Skeletal muscle tissue (tissue), 4 donors: ENCODE measurements around the gene TPRN. TPM values are rescaled to one million over a fixed set of nuclear protein-coding genes. Genes with fewer than 3 reads are reported as not detected.

Experiments used
- H3K27ac ChIP-seq: one replicate; pipeline ENCODE4 v1.7.0; 2013; ENCODE audit warnings: mild to moderate bottlenecking, low read depth, low read length, inconsistent platforms
- H3K27me3 ChIP-seq, 3 donors: one replicate each; pipeline ENCODE4 v1.7.0; 2013; ENCODE audit warnings: low read length in 3 of 3; ENCODE audit not compliant: control insufficient read depth in 3 of 3, insufficient read depth in 3 of 3
- H3K36me3 ChIP-seq, 3 donors: one replicate each; pipeline ENCODE4 v1.7.0; 2013; ENCODE audit warnings: low read length in 3 of 3; ENCODE audit not compliant: control insufficient read depth in 3 of 3, insufficient read depth in 3 of 3
- H3K4me1 ChIP-seq, 3 donors: one replicate each; pipeline ENCODE4 v1.7.0; 2013; ENCODE audit warnings: low read length in 3 of 3, mild to moderate bottlenecking in 3 of 3; ENCODE audit not compliant: control insufficient read depth in 3 of 3, insufficient read depth in 3 of 3
- H3K4me3 ChIP-seq, 3 donors: one replicate each; pipeline ENCODE4 v1.7.0; 2013; ENCODE audit warnings: low read length in 3 of 3
- H3K9ac ChIP-seq, 3 donors: one replicate each; pipeline ENCODE4 v1.7.0; 2013; ENCODE audit warnings: low read length in 3 of 3, mild to moderate bottlenecking in 3 of 3, moderate library complexity in 2 of 3, low read depth in 1 of 3
- H3K9me3 ChIP-seq, 3 donors: one replicate each; pipeline ENCODE4 v1.7.0; 2013; ENCODE audit warnings: low read length in 3 of 3; ENCODE audit not compliant: control insufficient read depth in 3 of 3
- total RNA-seq: library from RNA; depleted of rRNA; stranded (reverse); fragments of >200 nt; gene quantifications from one replicate; pipeline ENCODE4 v1.2.3, GENCODE V29; 2014
- donor health status: Osteomylitis.

The TPRN gene
- total RNA-seq, 1 donor from 2014 or later: 2.6 TPM

DNA sequence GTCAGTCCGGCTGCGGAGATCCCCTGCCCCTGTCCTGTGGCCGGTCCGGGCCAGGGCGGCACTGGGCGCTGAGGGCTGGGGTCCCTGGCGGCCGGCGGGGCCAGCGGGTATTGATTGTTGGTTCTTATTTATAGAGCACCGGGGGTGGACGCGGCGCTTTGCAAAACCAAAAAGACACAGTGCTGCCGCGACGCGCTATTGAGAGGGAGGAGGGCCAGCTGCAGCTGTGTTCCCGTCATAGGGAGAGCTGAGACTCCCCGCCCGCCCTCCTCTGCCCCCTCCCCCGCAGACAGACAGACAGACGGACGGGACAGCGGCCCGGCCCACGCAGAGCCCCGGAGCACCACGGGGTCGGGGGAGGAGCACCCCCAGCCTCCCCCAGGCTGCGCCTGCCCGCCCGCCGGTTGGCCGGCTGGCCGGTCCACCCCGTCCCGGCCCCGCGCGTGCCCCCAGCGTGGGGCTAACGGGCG, 33.2 kb downstream of the TPRN start:
- H3K4me1 ChIP-seq: peaks cover 15 to 34% (median 19%) of the 10 kb centered on the region in 3 donors
- H3K27ac ChIP-seq: no peak overlapping the region
- H3K4me3 ChIP-seq: no peak overlapping the region
- no peaks in the 10 kb centered on the region for H3K36me3 ChIP-seq
- no peak overlapping the region for H3K9ac ChIP-seq
- H3K27me3 ChIP-seq: peaks cover 77 to 98% (median 94%) of the 10 kb centered on the region in 3 donors
- no peaks in the 10 kb centered on the region for H3K9me3 ChIP-seq

DNA sequence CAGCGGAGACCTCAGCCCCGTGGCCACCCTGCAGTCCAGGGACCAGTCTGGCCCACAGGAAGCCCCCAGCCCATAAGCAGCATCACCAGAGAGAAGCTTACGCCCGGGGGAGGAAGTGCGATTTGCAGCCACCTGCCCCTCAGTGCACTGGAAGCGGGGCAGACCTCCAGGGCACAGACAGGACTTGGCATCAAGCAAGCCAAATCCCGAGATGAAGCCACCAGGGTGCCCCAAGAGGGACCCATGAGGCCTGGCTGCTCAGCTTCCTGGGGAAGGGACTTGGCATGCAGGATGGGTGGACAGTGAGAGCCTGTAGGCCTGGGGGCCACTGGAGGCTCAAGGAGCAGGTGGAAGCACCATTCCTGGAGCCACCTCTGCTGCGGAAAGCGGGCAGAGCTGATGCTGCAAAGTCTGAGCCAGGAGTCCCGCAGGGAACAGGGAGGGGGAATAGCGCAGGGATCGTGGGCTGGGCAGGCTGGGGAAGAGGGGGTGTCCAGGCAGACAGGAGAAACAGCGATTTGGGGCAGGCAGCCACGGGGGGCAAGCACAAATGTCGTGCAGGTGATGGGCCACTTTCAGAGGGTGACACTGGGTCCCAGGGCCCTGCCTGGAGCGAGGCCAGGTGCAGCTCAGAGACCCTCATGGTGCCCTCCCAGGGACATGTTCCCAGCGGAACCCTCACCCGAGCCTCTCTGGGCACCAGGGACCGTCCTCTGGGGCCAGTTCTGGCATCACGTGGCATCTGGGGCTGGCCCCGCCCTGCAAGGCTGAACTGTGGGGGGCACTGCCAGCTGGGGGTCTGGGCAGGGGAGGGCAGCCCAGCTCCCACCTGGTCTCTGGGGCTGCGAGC, 33.9 kb downstream of the TPRN start:
- Histone ChIP-seq H3K9ac (no peak overlapping the region), H3K27me3 (peaks cover 70 to 98% (median 91%) of the 10 kb centered on the region in 3 donors), H3K4me1 (peaks cover 15 to 34% (median 21%) of the 10 kb centered on the region in 3 donors), H3K27ac (no peak overlapping the region), H3K36me3 (no peaks in the 10 kb centered on the region), H3K9me3 (no peaks in the 10 kb centered on the region), H3K4me3 (no peak overlapping the region)

GRCh38 chr9:137165250-137165836, 35.2 kb downstream of the TPRN start:
- H3K9me3 ChIP-seq: no peaks in the 10 kb centered on the region
- H3K4me3 ChIP-seq: no peak overlapping the region
- H3K4me1 ChIP-seq: peaks cover 15 to 34% (median 21%) of the 10 kb centered on the region in 3 donors
- no peak overlapping the region for H3K9ac ChIP-seq
- H3K36me3 ChIP-seq: no peaks in the 10 kb centered on the region
- H3K27me3 ChIP-seq: peaks cover 66 to 94% (median 87%) of the 10 kb centered on the region in 3 donors
- H3K27ac ChIP-seq: no peak overlapping the region

DNA sequence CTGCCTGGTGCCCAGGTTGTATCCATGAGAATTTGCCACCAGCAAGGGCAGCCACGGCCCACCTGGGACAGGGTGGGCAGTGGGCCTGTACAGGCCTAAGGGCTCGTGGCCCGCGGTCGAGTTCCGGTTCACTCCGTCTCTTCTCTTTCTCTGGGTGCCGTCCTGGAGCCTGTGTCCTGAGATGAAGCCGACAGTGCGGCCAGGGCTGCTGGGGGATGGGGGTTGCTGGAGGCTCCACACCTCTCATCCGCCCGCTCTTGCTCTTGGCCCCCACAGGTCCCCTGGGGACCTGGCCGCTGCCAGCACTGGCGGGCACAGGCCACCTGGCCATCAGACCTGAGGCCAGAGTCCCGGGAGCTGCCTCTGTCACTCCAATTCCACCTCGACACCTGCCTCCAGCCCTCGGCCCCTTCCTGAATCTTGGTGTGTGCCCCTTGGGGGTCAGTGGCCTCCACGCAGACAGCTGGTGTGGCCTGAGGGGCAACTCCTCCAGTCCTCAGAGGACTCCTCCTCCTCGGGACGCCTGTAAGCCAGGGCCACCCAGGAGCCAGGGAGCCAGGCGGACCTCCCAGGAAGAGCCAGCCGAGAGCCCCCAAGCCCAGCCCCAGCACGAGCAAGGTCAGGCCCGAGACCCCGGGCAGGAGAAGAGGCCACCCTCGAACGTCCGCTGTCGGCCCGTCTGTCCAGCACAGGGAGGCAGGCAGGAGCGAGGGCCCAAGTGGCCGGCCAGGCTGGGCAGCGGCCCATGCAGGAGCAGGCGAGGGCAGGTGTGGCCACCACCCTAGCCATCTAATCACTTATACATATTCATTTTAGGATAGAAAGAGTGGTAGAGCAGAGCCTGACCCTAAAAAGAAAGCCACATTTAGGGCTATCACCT, 35.9 kb downstream of the TPRN start:
- H3K4me3 ChIP-seq: no peak overlapping the region
- peaks cover 66 to 94% (median 86%) of the 10 kb centered on the region in 3 donors for H3K27me3 ChIP-seq
- H3K36me3 ChIP-seq: no peaks in the 10 kb centered on the region
- no peaks in the 10 kb centered on the region for H3K9me3 ChIP-seq
- no peak overlapping the region for H3K27ac ChIP-seq
- peaks cover 13 to 27% (median 19%) of the 10 kb centered on the region in 3 donors for H3K4me1 ChIP-seq
- H3K9ac ChIP-seq: no peak overlapping the region

DNA sequence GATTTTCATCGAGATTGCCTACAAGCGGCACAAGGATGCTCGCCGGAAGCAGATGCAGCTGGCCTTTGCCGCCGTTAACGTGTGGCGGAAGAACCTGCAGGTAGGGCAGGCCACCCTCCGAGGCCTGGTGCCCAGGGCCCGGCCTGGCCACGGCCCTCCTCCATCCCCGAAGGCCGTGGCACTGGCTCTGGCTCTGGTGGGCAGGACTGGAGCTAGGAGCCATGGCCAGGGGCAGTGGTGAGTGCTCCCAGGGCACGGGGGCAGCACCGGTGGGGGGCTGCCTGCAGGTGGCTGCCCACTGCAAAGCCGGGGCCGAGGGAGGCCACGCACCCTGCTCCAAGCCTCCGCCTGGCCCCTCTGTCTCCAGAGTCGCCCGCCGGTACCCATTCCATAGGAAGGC, 36.7 kb downstream of the TPRN start:
- H3K9ac ChIP-seq: no peak overlapping the region
- no peak overlapping the region for H3K27ac ChIP-seq
- H3K36me3 ChIP-seq: no peaks in the 10 kb centered on the region
- H3K4me1 ChIP-seq: peaks cover 5 to 19% (median 13%) of the 10 kb centered on the region in 3 donors
- peaks cover 67 to 92% (median 86%) of the 10 kb centered on the region in 3 donors for H3K27me3 ChIP-seq
- H3K4me3 ChIP-seq: no peak overlapping the region
- H3K9me3 ChIP-seq: no peaks in the 10 kb centered on the region

DNA sequence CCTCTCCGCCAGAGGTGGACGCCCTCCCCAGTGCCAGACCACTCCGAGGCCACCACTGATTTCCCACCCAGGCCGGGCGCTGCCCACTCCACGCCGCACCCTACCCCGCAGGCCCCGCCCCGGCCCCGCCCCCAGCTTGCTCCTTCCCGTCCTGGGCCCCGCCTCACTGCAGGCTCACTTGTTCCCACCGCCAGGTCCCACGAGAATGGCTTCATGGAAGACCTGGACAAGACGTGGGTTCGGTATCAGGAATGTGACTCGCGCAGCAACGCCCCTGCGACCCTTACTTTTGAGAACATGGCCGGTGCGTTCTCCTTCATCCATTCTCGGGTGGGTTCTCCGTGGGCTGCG, 37.2 kb downstream of the TPRN start:
- Histone ChIP-seq H3K27ac (no peak overlapping the region), H3K9ac (no peak overlapping the region), H3K4me3 (no peak overlapping the region), H3K4me1 (peaks cover 3 to 16% (median 9%) of the 10 kb centered on the region in 3 donors), H3K27me3 (peaks cover 71 to 92% (median 85%) of the 10 kb centered on the region in 3 donors), H3K9me3 (no peaks in the 10 kb centered on the region), H3K36me3 (no peaks in the 10 kb centered on the region)

DNA sequence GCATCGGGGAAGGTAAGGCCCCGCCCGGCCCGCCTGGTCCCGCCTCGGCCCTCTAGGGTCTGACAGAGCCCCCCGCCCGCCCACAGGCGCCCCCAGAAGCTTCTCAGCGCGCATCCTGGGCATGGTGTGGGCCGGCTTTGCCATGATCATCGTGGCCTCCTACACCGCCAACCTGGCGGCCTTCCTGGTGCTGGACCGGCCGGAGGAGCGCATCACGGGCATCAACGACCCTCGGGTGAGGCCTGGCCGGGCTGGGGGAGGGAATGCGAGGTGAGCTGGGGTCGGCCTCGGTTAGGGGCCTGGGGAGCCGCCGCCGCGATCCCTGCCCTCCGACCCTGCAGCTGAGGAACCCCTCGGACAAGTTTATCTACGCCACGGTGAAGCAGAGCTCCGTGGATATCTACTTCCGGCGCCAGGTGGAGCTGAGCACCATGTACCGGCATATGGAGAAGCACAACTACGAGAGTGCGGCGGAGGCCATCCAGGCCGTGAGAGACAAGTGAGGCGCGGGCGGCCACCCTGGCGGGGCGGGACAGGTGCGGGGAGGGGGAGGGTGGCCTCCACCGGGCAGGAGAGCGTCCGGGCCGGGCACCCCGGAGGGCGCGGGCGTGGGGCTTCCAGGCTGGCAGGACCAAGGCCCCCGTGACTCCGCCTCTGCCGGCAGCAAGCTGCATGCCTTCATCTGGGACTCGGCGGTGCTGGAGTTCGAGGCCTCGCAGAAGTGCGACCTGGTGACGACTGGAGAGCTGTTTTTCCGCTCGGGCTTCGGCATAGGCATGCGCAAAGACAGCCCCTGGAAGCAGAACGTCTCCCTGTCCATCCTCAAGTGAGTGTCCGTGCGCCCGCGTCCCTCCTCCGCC, 37.8 kb downstream of the TPRN start:
- H3K27me3 ChIP-seq: peaks cover 73 to 93% (median 86%) of the 10 kb centered on the region in 3 donors
- H3K4me3 ChIP-seq: no peak overlapping the region
- H3K9me3 ChIP-seq: no peaks in the 10 kb centered on the region
- no peaks in the 10 kb centered on the region for H3K36me3 ChIP-seq
- no peak overlapping the region for H3K9ac ChIP-seq
- peaks cover 3 to 11% (median 5%) of the 10 kb centered on the region in 3 donors for H3K4me1 ChIP-seq
- H3K27ac ChIP-seq: no peak overlapping the region

DNA sequence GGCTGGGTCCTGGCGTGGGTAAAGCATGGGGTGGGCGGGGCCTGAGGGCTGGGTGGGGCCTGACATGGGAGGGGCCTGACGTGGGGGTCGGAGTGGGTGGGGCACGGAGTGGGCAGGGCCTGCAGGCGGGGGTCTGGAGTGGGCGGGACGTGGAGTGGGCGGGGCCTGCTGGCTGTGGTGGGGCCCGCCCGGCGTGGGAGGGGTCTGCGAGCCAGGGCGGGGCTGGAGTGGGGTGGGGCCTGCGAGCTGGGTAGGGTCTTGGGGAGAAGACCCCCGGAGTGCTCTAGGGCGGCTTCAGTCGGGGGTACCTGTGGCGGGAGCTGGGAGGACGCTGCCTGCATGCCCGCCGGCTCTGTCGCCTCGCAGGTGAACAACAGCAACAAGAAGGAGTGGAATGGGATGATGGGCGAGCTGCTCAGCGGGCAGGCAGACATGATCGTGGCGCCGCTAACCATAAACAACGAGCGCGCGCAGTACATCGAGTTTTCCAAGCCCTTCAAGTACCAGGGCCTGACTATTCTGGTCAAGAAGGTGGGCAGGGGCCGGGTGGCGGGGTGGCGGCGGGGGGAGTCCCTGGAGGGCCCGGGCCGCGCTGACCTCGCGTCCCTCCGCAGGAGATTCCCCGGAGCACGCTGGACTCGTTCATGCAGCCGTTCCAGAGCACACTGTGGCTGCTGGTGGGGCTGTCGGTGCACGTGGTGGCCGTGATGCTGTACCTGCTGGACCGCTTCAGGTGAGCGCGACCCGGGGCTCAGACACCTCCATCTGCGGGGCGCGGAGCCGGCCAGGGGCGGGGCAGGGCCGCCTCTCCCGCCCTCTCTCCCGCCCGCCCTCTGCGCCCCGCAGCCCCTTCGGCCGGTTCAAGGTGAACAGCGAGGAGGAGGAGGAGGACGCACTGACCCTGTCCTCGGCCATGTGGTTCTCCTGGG, 38.7 kb downstream of the TPRN start:
- Histone ChIP-seq H3K36me3 (no peaks in the 10 kb centered on the region), H3K4me3 (no peak overlapping the region), H3K27ac (no peak overlapping the region), H3K4me1 (peaks cover 3 to 11% (median 5%) of the 10 kb centered on the region in 3 donors), H3K9ac (no peak overlapping the region), H3K9me3 (no peaks in the 10 kb centered on the region), H3K27me3 (peaks cover 78 to 91% (median 86%) of the 10 kb centered on the region in 3 donors)
